Nephron progenitor cell (in vitro differentiated cells): ENCODE data around the gene CDH18.
A peak's percentile ranks its signal among the peaks of the same experiment; 100 is the strongest.

ENCODE experiments used
- DNase-seq: peaks from one replicate; pipeline ENCODE4 v3.0.0; 2021
- H3K27ac Mint-ChIP-seq: 2 replicates; pipeline ENCODE4 v1.8.0; 2021; ENCODE audit warnings: mild to moderate bottlenecking, moderate library complexity, mixed read lengths
- H3K27me3 Mint-ChIP-seq: 2 replicates; pipeline ENCODE4 v1.8.0; 2021; ENCODE audit warnings: mild to moderate bottlenecking, low read depth, mixed read lengths; ENCODE audit not compliant: poor library complexity
- H3K36me3 Mint-ChIP-seq: 2 replicates; pipeline ENCODE4 v1.8.0; 2021; ENCODE audit warnings: low read depth, mixed read lengths
- H3K4me1 Mint-ChIP-seq: 2 replicates; pipeline ENCODE4 v1.8.0; 2021; ENCODE audit warnings: mixed read lengths
- H3K4me3 Mint-ChIP-seq: 2 replicates; pipeline ENCODE4 v1.8.0; 2021; ENCODE audit warnings: mild to moderate bottlenecking, moderate library complexity, mixed read lengths
- H3K9me3 Mint-ChIP-seq: 2 replicates; pipeline ENCODE4 v1.8.0; 2021; ENCODE audit warnings: mild to moderate bottlenecking, moderate library complexity, mixed read lengths
- CTCF ChIP-seq: fragments of 200-600 bp; sonication (generic); IDR thresholded peaks from 2 replicates; pipeline ENCODE4 v1.5.0; 2021; ENCODE audit warnings: antibody characterized with exemption

CDH18 gene

DNA sequence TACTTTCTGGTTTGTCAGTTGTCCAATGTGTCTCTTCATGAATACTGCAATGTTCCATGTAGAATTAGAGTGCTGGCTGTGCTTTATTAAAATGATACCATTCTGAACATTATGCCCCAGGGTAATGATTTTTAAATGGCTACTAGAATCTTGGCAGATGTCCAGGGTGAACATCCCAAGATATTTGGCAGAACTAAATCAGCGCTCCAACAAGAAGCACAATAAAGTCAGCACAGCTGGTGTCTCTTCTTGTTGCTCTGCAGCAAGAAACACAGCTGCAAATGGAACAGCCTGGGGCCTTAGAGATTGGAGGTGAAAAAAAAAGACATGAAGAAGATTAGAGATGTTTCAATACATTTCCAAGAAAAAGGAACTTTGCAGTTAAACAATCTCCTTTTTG is 248.3 kb downstream of the CDH18 start:
- no peak for TF ChIP-seq CTCF
- H3K36me3 Mint-ChIP-seq, result no peaks in the 10 kb centered on the region
- no peaks in the 10 kb centered on the region for H3K27me3 Mint-ChIP-seq
- H3K27ac Mint-ChIP-seq, result peak overlapping the region; percentile 45
- no peak overlapping the region for H3K4me3 Mint-ChIP-seq
- DNase-seq, result no peak
- no peaks in the 10 kb centered on the region for H3K4me1 Mint-ChIP-seq
- no peaks in the 10 kb centered on the region for H3K9me3 Mint-ChIP-seq

DNA sequence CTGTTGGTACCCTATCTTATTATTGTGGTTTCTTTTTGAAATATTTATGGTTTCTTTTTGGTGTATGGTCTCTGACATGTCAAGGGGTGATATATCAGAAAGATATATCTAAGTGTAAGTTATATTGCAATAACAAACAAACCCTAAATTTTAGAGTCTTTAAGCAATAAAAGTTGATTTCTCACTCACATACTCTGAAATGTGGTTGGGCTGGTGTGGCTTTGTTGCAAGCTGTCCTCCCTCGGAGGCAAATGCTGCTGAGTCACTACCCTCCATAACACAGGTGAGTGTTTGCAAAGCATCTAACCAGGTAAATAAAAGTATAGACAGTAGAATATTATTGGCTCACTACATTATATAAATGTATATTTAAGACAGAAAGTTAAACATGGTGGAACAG is 253.2 kb downstream of the CDH18 start:
- no peak for DNase-seq
- H3K36me3 Mint-ChIP-seq, result no peaks in the 10 kb centered on the region
- TF ChIP-seq CTCF, result no peak
- no peaks in the 10 kb centered on the region for H3K4me1 Mint-ChIP-seq
- H3K27me3 Mint-ChIP-seq, result no peaks in the 10 kb centered on the region
- H3K4me3 Mint-ChIP-seq, result no peak overlapping the region
- H3K9me3 Mint-ChIP-seq, result peaks cover 5% of the 10 kb centered on the region
- no peak overlapping the region for H3K27ac Mint-ChIP-seq

GRCh38 chr5:19733612-19734495 is 254.1 kb downstream of the CDH18 start:
- TF ChIP-seq CTCF, result no peak
- Mint-ChIP-seq H3K9me3 (peaks cover 5% of the 10 kb centered on the region), H3K36me3 (no peaks in the 10 kb centered on the region), H3K27ac (no peak overlapping the region), H3K4me1 (no peaks in the 10 kb centered on the region), H3K27me3 (no peaks in the 10 kb centered on the region), H3K4me3 (no peak overlapping the region)
- no peak for DNase-seq

- no peak for DNase-seq
- TF ChIP-seq CTCF, result no peak
- Mint-ChIP-seq H3K27me3 (no peaks in the 10 kb centered on the region), H3K4me1 (no peaks in the 10 kb centered on the region), H3K27ac (no peak overlapping the region), H3K9me3 (peaks cover 9% of the 10 kb centered on the region), H3K4me3 (no peak overlapping the region), H3K36me3 (no peaks in the 10 kb centered on the region)
These were observed 259.4 kb downstream of the CDH18 start for GRCh38 chr5:19728571-19728970.

GRCh38 chr5:19719109-19719508 is 268.9 kb downstream of the CDH18 start:
- H3K27me3 Mint-ChIP-seq, result no peaks in the 10 kb centered on the region
- H3K4me3 Mint-ChIP-seq, result no peak overlapping the region
- no peak for DNase-seq
- no peaks in the 10 kb centered on the region for H3K9me3 Mint-ChIP-seq
- H3K36me3 Mint-ChIP-seq, result no peaks in the 10 kb centered on the region
- H3K27ac Mint-ChIP-seq, result no peak overlapping the region
- H3K4me1 Mint-ChIP-seq, result no peaks in the 10 kb centered on the region
- TF ChIP-seq CTCF, result no peak

DNA sequence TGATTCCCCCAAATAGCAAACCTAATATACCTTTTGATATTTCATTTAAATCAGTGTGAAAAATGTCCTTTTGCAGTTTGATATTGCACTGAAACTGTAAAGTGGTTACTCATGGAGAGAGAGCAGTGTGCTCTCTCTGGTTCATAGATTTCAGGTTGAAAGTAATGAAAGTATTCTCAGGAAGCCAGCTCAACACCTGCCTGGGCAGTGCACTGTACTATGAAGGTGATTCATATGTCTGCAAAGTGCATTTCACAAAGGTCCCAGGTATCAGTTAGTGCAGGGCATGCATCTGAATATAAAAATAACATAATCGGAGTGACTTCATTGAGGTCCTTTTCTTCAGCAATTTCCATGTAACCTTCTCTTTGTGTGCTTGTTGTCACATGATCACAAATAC is 274.3 kb downstream of the CDH18 start:
- no peak for DNase-seq
- H3K9me3 Mint-ChIP-seq, result peaks cover 7% of the 10 kb centered on the region

More for the DNA sequence above, 274.3 kb downstream of the CDH18 start:
- H3K27ac Mint-ChIP-seq, result no peak overlapping the region
- peaks cover 6% of the 10 kb centered on the region for H3K27me3 Mint-ChIP-seq
- H3K36me3 Mint-ChIP-seq, result no peaks in the 10 kb centered on the region
- TF ChIP-seq CTCF, result no peak
- H3K4me3 Mint-ChIP-seq, result no peak overlapping the region
- no peaks in the 10 kb centered on the region for H3K4me1 Mint-ChIP-seq
